Small intestine (tissue), 7 donors: ENCODE measurements around the gene RUNX1. TPM values are rescaled to one million over a fixed set of nuclear protein-coding genes. Genes with fewer than 3 reads are reported as not detected.

Experiments used
- DNase-seq, 2 donors: peaks; one replicate each; pipeline versions ENCODE4 v3.0.0 to v3.0.0-alpha.2; 2013
- FAIRE-seq: peaks from 2 replicates; lab custom pipeline; 2012; peaks lifted over from hg19 to GRCh38; lab: Jason Lieb, UNC
- H3K27ac ChIP-seq, 3 donors: one replicate each; pipeline ENCODE4 v1.5.1; 2013; ENCODE audit warnings: low read length in 2 of 3, mild to moderate bottlenecking in 2 of 3, control low read depth in 1 of 3, inconsistent platforms in 1 of 3, low read depth in 1 of 3, moderate library complexity in 1 of 3
- H3K27me3 ChIP-seq, 3 donors: one replicate each; pipeline ENCODE4 v1.6.1; 2013; ENCODE audit warnings: low read length in 3 of 3, inconsistent platforms in 1 of 3; ENCODE audit not compliant: control insufficient read depth in 3 of 3, insufficient read depth in 3 of 3
- H3K36me3 ChIP-seq, 3 donors: one replicate each; pipeline ENCODE4 v1.6.1; 2013; ENCODE audit warnings: low read length in 3 of 3, inconsistent platforms in 1 of 3, low read depth in 1 of 3, mild to moderate bottlenecking in 1 of 3, moderate library complexity in 1 of 3; ENCODE audit not compliant: control insufficient read depth in 3 of 3, insufficient read depth in 2 of 3
- H3K4me1 ChIP-seq, 3 donors: one replicate each; pipeline ENCODE4 v1.6.1; 2013; ENCODE audit warnings: low read length in 2 of 3, inconsistent platforms in 1 of 3, low read depth in 1 of 3, mild to moderate bottlenecking in 1 of 3, moderate library complexity in 1 of 3; ENCODE audit not compliant: control insufficient read depth in 3 of 3, insufficient read depth in 2 of 3
- H3K4me3 ChIP-seq, 3 donors: one replicate each; pipeline ENCODE4 v1.5.1; 2013; ENCODE audit warnings: low read length in 3 of 3, control low read depth in 1 of 3, inconsistent platforms in 1 of 3, low read depth in 1 of 3, mild to moderate bottlenecking in 1 of 3, moderate library complexity in 1 of 3
- H3K9me3 ChIP-seq, 2 donors: one replicate each; pipeline ENCODE4 v1.6.1; 2013; ENCODE audit warnings: low read depth in 1 of 2, low read length in 1 of 2; ENCODE audit not compliant: control insufficient read depth in 2 of 2, insufficient read depth in 1 of 2
- WGBS, 3 donors: extraction: QIAGEN DNeasy Blood & Tissue Kit; methylation state at CpG; one replicate each; pipeline ENCODE4 v1.1.7; 2013; 5-methylcytosine and 5-hydroxymethylcytosine counted together
- polyA plus RNA-seq, 4 donors: library from polyadenylated mRNA; stranded (reverse) in 3 of 4; unstranded in 1 of 4; fragments of 200-250 nt in 3 of 4; fragments of 120-200 nt in 1 of 4; gene quantifications; one replicate each; pipeline versions ENCODE4 v1.2.1 to v1.2.3, GENCODE V29; 2013
- donor health status: healthy with polysubstance abuse.
- donor health status: control.
- donor health status: control.
- donor health status: Bipolar disorder and iron deficiency.
- donor health status: healthy.

Gene RUNX1
- polyA plus RNA-seq, 4 donors, result 2.5 to 6.2 (median 4.5) TPM

DNA sequence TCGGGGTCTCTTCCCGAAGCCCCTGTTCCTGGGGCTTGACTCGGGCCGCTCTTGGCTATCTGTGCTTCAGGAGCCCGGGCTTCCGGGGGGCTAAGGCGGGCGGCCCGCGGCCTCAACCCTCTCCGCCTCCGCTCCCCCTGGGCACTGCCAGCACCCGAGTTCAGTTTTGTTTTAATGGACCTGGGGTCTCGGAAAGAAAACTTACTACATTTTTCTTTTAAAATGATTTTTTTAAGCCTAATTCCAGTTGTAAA lies 158.7 kb downstream of the RUNX1 start:
- peak overlapping the region; percentile 21 to 95 (median 47) for H3K27ac ChIP-seq
- no peaks in the 10 kb centered on the region for H3K9me3 ChIP-seq
- FAIRE-seq, result no peak
- H3K36me3 ChIP-seq, result no peaks in the 10 kb centered on the region
- peaks cover 0 to 13% (median 0%) of the 10 kb centered on the region in 3 donors for H3K4me1 ChIP-seq
- WGBS, 3 donors, result 6 to 16% (median 7%) methylated on average over 13 to 14 of the region's 14 CpGs
- H3K27me3 ChIP-seq, result peaks cover 0 to 40% (median 2%) of the 10 kb centered on the region in 3 donors
- DNase-seq, result no peak
- peak overlapping the region; percentile 33 to 66 (median 43) for H3K4me3 ChIP-seq

GRCh38 chr21:34889676-34890469 lies 159.2 kb downstream of the RUNX1 start:
- Histone ChIP-seq H3K9me3 (no peaks in the 10 kb centered on the region), H3K36me3 (no peaks in the 10 kb centered on the region), H3K4me3 (peak overlapping the region; percentile 63 to 81 (median 66)), H3K27ac (peak overlapping the region; percentile 88 to 95 (median 89)), H3K27me3 (peaks cover 0 to 35% (median 2%) of the 10 kb centered on the region in 3 donors), H3K4me1 (peaks cover 0 to 16% (median 0%) of the 10 kb centered on the region in 3 donors)
- peak; percentile 74 to 91 for DNase-seq
- WGBS, 3 donors, result 1% methylated on average over 69 to 98 of the region's 98 CpGs
- no peak for FAIRE-seq

DNA sequence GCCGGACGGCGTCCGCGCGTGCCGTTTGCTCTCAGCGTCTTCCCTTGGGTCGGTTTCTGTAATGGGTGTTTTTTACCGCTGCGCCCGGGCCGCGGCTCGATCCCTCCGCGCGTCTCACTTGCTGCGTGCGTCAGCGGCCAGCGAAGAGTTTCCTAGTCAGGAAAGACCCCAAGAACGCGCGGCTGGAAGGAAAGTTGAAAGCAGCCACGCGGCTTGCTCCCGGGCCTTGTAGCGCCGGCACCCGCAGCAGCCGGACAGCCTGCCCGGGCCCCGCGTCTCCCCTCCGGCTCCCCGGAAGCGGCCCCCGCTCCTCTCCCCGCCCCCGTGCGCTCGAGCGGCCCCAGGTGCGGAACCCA lies 159.8 kb downstream of the RUNX1 start:
- no peaks in the 10 kb centered on the region for H3K36me3 ChIP-seq
- peak overlapping the region; percentile 89 to 95 (median 94) for H3K27ac ChIP-seq
- WGBS, 3 donors, result 0 to 1% (median 0%) methylated on average over 38 to 45 of the region's 45 CpGs
- peak overlapping the region; percentile 63 to 81 (median 66) for H3K4me3 ChIP-seq
- no peak for FAIRE-seq
- DNase-seq, result peak; percentile 55 to 89
- no peaks in the 10 kb centered on the region for H3K9me3 ChIP-seq
- H3K4me1 ChIP-seq, result peaks cover 0 to 16% (median 2%) of the 10 kb centered on the region in 3 donors
- peaks cover 0 to 34% (median 2%) of the 10 kb centered on the region in 3 donors for H3K27me3 ChIP-seq

DNA sequence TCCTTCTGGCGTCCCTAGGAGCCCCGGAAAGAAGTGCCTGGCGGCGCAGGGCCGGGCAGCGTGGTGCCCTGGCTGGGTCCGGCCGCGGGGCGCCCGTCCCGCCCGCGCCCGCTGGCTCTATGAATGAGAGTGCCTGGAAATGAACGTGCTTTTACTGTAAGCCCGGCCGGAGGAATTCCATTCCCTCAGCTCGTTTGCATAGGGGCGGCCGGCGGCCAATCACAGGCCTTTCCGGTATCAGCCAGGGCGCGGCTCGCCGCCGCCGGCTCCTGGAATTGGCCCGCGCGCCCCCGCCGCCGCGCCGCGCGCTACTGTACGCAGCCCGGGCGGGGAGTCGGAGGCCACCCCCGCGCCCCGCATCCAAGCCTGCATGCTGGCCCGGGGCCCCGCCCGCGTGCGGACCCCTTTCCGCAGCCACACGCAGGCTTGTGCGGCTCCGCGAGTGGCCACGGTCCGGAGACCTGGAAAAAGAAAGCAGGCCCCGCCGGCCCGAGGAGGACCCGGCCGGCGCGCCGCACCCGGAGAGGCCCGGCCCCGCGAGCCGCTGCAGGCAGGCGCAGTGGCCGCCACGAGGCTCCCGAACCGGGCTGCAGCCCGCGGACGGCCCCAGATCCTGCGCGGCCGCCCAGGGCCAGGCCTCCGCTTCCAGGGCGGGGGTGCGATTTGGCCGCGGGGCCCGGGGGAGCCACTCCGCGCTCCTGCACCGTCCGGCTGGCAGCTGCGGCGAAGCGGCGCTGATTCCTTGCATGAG lies 160.4 kb downstream of the RUNX1 start:
- peak; percentile 95 to 97 for DNase-seq
- WGBS, 3 donors, result 0 to 1% (median 1%) methylated on average over 62 to 96 of the region's 96 CpGs
- H3K4me1 ChIP-seq, result peaks cover 0 to 16% (median 2%) of the 10 kb centered on the region in 3 donors
- H3K9me3 ChIP-seq, result no peaks in the 10 kb centered on the region
- FAIRE-seq, result no peak
- peak overlapping the region; percentile 89 to 95 (median 94) for H3K27ac ChIP-seq
- peak overlapping the region; percentile 63 to 81 (median 66) for H3K4me3 ChIP-seq
- H3K36me3 ChIP-seq, result no peaks in the 10 kb centered on the region
- peaks cover 0 to 31% (median 2%) of the 10 kb centered on the region in 3 donors for H3K27me3 ChIP-seq

GRCh38 chr21:34887725-34888568 lies 161.2 kb downstream of the RUNX1 start:
- no peak for FAIRE-seq
- H3K9me3 ChIP-seq, result no peaks in the 10 kb centered on the region
- peak overlapping the region; percentile 63 to 66 (median 65) for H3K4me3 ChIP-seq
- peak overlapping the region; percentile 45 to 89 (median 86) for H3K27ac ChIP-seq
- 1% methylated on average over 40 of the region's 40 CpGs for WGBS, 3 donors
- H3K27me3 ChIP-seq, result peaks cover 0 to 31% (median 2%) of the 10 kb centered on the region in 3 donors
- peak; percentile 80 for DNase-seq
- H3K36me3 ChIP-seq, result no peaks in the 10 kb centered on the region
- peaks cover 0 to 16% (median 2%) of the 10 kb centered on the region in 3 donors for H3K4me1 ChIP-seq

DNA sequence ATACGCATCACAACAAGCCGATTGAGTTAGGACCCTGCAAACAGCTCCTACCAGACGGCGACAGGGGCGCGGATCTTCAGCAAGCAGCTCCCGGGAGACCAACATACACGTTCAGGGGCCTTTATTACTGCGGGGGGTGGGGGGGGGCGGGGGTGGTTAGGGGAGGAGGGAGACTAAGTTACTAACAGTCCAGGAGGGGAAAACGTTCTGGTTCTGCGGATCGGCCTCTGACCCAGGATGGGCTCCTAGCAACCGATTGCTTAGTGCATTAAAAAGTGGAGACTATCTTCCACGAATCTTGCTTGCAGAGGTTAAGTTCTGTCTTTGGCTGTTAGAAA lies 162.0 kb downstream of the RUNX1 start:
- Histone ChIP-seq H3K4me1 (peaks cover 0 to 16% (median 2%) of the 10 kb centered on the region in 3 donors), H3K9me3 (no peaks in the 10 kb centered on the region), H3K27me3 (peaks cover 0 to 26% (median 2%) of the 10 kb centered on the region in 3 donors), H3K27ac (peak overlapping the region; percentile 89 to 96 (median 90)), H3K4me3 (peak overlapping the region; percentile 65 to 71 (median 66)), H3K36me3 (no peaks in the 10 kb centered on the region)
- FAIRE-seq (no peak), DNase-seq (peak in 1 of 2 donors; percentile 35)
- 2 to 3% (median 3%) methylated on average over 14 to 15 of the region's 15 CpGs for WGBS, 3 donors

GRCh38 chr21:34886240-34887104 lies 162.6 kb downstream of the RUNX1 start:
- H3K4me1 ChIP-seq, result peaks cover 0 to 15% (median 2%) of the 10 kb centered on the region in 3 donors
- peak; percentile 92 to 93 for DNase-seq
- peaks cover 0 to 22% (median 2%) of the 10 kb centered on the region in 3 donors for H3K27me3 ChIP-seq
- 3 to 8% (median 6%) methylated on average over 50 to 56 of the region's 56 CpGs for WGBS, 3 donors
- peak overlapping the region; percentile 89 to 96 (median 90) for H3K27ac ChIP-seq
- FAIRE-seq, result no peak
- peak overlapping the region; percentile 65 to 71 (median 66) for H3K4me3 ChIP-seq
- H3K36me3 ChIP-seq, result no peaks in the 10 kb centered on the region
- no peaks in the 10 kb centered on the region for H3K9me3 ChIP-seq
